SH-SY5Y (cell line): ENCODE measurements around the gene CASP3.

Source experiments
- GATA2 ChIP-seq: IDR thresholded peaks from 2 replicates; pipeline ENCODE4 v1.6.1; 2011; ENCODE audit warnings: mild to moderate bottlenecking, low read depth, low read length
- GATA3 ChIP-seq: IDR thresholded peaks from 2 replicates; pipeline ENCODE4 v1.6.1; 2011; ENCODE audit warnings: low read depth, mild to moderate bottlenecking, low read length, moderate library complexity

DNA sequence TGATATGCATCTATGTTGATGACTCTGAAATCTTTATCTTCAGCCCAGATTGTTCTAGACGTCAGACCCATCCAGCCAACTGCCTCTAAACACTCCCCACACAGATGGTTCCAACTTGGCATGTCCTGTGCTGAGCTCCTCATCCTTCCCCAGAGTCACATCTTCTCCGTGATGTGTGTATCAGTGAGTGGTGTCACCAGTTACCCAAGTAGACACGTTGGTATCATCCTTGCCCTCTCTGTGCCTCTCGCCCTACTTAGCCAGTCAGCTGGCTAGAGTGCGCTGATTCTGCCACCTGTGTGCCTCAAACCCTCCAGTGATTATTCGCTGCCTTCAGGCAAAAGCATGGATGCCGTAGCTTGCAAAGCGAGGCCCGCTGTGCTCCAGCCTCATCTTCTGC, 18.8 kb upstream of the CASP3 start:
- no peak for TF ChIP-seq GATA2
- TF ChIP-seq GATA3, result no peak
